Activated CD4-positive, alpha-beta T cell treated with anti-CD3 and anti-CD28 coated beads, Interleukin-2, amount 10 ng/mL, durations not matched to agents 24 days and 14 days (primary cell): ENCODE data around the gene RUNX2. TPM values are rescaled to one million over a fixed set of nuclear protein-coding genes. Genes with fewer than 3 reads are reported as not detected.
A peak's percentile ranks its signal among the peaks of the same experiment; 100 is the strongest.

Source experiments
- DNase-seq: peaks from one replicate; pipeline ENCODE4 v3.0.0; 2022
- H3K27ac Mint-ChIP-seq: one replicate; pipeline ENCODE4 v1.8.0; 2022; ENCODE audit warnings: mild to moderate bottlenecking, mixed read lengths
- H3K27me3 Mint-ChIP-seq: one replicate; pipeline ENCODE4 v1.8.0; 2022; ENCODE audit warnings: mixed read lengths
- H3K36me3 Mint-ChIP-seq: one replicate; pipeline ENCODE4 v1.8.0; 2022; ENCODE audit warnings: low read depth, mild to moderate bottlenecking, mixed read lengths
- H3K4me1 Mint-ChIP-seq: one replicate; pipeline ENCODE4 v1.8.0; 2021; ENCODE audit warnings: mixed read lengths
- H3K4me3 Mint-ChIP-seq: one replicate; pipeline ENCODE4 v1.8.0; 2022; ENCODE audit warnings: mild to moderate bottlenecking, moderate library complexity, mixed read lengths
- H3K9me3 Mint-ChIP-seq: one replicate; pipeline ENCODE4 v1.8.0; 2021; ENCODE audit warnings: mixed read lengths
- intact Hi-C: fragments of 100-400 bp; cut with micrococcal nuclease; formaldehyde crosslinking; loops from one replicate; pipeline ENCODE4 v1.15.1; 2023
- total RNA-seq: library from RNA; stranded (reverse); gene quantifications from 2 replicates; pipeline ENCODE4 v1.2.3, GENCODE V29; 2022

The RUNX2 gene
- total RNA-seq, 1 donor from 2014 or later: 17.1 TPM

DNA sequence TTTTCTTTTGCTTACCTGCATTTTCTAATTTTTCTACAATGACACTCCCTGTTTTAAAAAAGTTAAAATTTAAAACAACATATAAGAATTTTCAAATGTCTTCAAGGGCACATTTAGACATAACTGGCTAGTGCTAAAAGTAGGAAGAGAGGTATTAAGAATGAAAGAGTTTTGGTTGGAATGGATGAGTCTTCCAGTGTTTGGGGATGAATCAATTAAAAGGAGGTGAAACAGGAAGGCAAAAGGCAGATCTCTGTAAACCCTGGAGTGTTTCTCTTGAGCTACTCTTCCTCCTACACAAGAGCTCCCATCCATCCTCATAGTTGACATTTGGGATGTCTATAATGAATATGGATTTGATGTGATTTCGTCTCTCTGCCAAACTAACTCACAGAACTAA, 288.1 kb downstream of the RUNX2 start:
- Mint-ChIP-seq H3K27ac (no peak overlapping the region), H3K36me3 (peaks cover 9% of the 10 kb centered on the region), H3K4me3 (no peak overlapping the region), H3K4me1 (peaks cover 28% of the 10 kb centered on the region), H3K9me3 (no peaks in the 10 kb centered on the region), H3K27me3 (no peaks in the 10 kb centered on the region)
- DNase-seq: no peak
- intact Hi-C loops: no loop called here

DNA sequence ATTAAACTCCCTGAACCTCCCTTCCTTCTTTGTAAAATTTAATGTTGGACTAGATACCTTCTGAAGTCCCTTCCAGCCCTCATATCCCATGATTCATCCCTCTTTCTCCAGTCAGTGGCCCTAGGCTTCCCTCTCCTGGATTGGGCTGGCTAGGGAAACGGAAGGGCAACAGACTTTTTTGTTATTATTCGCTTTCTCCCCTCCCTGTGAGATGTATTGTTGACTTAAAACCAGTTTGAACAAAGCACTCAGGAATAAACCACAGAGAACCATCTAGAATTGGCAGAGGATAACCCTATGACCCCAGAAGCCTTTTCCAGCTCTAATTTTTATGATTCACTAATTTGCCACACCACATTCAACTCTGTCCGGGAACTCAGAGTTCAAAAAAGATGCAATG, 289.3 kb downstream of the RUNX2 start:
- peaks cover 2% of the 10 kb centered on the region for H3K9me3 Mint-ChIP-seq
- intact Hi-C loops: no loop called here
- no peak for DNase-seq
- peaks cover 9% of the 10 kb centered on the region for H3K36me3 Mint-ChIP-seq
- H3K4me3 Mint-ChIP-seq: no peak overlapping the region
- H3K27ac Mint-ChIP-seq: peak overlapping the region; percentile 66
- H3K4me1 Mint-ChIP-seq: peaks cover 28% of the 10 kb centered on the region
- no peaks in the 10 kb centered on the region for H3K27me3 Mint-ChIP-seq

DNA sequence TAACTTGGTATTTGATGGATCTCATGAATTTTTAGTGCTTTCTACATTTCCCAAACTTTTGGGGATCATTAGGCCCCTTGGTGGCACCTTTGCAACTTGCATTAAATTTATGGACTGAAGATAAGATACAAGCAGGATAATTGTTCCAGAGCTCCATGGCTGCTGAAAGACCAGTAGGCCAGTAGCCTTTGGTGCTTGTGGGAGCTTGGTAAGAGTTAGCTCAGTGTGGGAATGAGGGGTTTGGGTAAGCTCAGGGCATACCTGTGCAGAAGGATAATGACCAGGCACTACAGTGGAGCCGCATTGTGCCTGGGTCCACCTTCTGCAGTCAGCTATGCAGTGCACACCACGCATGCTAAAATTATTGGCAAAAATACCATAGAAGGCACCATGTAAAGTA, 290.1 kb downstream of the RUNX2 start:
- Mint-ChIP-seq H3K4me1 (peaks cover 28% of the 10 kb centered on the region), H3K4me3 (no peak overlapping the region), H3K27ac (no peak overlapping the region), H3K9me3 (peaks cover 9% of the 10 kb centered on the region), H3K36me3 (peaks cover 9% of the 10 kb centered on the region), H3K27me3 (no peaks in the 10 kb centered on the region)
- intact Hi-C loops: no loop called here
- DNase-seq: no peak

DNA sequence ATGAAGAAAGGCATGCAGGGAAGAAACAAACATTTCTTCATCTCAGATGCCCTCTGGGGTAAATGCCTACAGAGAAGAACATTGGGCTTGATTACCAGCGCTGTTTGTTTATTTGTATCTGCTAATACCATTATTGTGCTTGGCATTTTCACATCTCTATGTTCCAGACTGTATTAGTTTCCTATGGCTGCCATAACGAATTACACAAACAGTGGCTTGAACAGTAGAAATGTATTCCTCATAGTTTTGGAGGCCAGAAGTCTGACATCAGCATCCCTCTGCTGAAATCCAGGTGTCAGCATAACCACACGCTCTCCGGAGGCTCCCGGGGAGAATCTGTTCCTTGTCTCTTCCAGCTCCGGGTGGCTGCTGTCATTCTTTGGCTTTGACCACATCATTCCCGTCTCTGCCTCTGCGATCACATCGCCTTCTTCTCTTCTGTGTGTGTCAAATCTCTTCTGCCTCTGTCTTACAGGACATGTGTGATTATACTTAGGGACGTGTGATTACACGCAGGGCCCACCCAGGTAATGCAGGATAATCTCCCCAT, 291.2 kb downstream of the RUNX2 start:
- DNase-seq: no peak
- Mint-ChIP-seq H3K36me3 (peaks cover 9% of the 10 kb centered on the region), H3K4me1 (peaks cover 28% of the 10 kb centered on the region), H3K9me3 (peaks cover 12% of the 10 kb centered on the region), H3K27ac (no peak overlapping the region), H3K4me3 (no peak overlapping the region), H3K27me3 (no peaks in the 10 kb centered on the region)
- intact Hi-C loops: no loop called here

DNA sequence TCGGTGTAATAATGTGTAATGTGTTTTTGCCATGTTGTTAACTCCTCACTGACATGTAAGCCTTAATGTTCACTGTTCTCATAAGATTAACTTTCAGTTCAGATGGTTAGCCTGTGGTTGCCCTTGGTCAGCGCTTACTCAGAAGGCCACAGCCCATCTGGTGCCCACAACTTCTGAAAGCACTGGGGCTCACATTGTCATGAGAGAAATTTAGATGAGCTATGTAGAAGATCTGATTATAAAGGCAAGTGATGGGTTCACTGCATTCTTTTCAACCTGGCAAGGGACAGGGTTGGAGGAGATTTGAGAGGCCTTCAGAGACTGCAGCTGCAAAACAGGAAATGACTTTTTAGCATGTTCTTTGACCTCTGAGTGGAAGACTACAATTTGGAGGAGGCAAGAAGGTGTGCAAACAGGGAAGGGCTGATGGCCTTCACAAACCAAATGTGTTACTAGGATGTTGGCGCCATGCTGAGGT, 291.9 kb downstream of the RUNX2 start:
- H3K4me1 Mint-ChIP-seq: peaks cover 28% of the 10 kb centered on the region
- no peak for DNase-seq
- no peak overlapping the region for H3K4me3 Mint-ChIP-seq
- H3K36me3 Mint-ChIP-seq: peaks cover 9% of the 10 kb centered on the region
- intact Hi-C loops: no loop called here
- H3K9me3 Mint-ChIP-seq: peaks cover 13% of the 10 kb centered on the region
- no peaks in the 10 kb centered on the region for H3K27me3 Mint-ChIP-seq
- peak overlapping the region; percentile 48 for H3K27ac Mint-ChIP-seq

DNA sequence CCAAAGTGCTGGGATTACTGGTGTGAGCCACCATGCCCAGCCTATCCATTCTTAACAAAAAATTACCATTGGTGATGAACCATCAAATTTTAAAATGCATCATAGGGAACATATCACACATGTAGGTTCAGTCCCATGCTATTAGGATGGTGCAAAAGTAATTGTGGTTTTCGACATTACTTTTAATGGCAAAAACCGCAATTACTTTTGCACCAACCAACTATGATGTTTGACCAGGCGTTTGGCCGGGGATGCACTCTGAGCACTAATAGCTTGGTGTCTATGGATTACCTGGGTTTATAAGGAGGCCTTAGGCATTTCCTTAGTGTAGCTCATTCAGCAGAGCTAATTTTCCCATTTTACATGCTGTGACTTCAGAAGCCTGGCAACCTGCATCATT, 296.1 kb downstream of the RUNX2 start:
- H3K9me3 Mint-ChIP-seq: peaks cover 36% of the 10 kb centered on the region
- DNase-seq: no peak
- peaks cover 52% of the 10 kb centered on the region for H3K4me1 Mint-ChIP-seq
- H3K27me3 Mint-ChIP-seq: no peaks in the 10 kb centered on the region
- H3K27ac Mint-ChIP-seq: no peak overlapping the region
- H3K36me3 Mint-ChIP-seq: peaks cover 6% of the 10 kb centered on the region
- no peak overlapping the region for H3K4me3 Mint-ChIP-seq
- intact Hi-C loops: loop anchor here (2.0 kb wide), 5 partner anchors 33 to 299 kb away; no protein-coding TSS in a partner anchor

DNA sequence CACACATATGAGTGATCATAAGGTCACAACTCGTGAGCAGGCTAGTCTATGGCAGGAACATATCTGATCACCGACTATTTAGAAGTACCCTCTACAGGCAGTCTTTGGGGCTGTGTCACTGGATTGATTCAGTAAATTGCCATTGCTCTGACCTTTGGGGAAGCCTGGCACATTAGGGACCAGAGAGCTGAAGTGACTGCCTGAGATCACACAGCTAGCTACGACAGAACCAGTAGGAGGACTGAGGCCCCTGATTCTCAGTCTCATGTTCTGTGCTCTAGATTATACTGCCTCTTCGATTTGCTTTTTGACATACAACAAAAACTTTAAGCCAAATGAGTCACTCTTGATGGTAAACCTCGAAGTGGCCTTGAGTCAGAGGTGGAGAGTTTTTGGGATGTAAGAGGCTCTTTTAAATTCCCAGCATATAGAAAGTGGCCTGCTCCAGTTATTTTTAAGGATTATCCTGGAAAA, 297.1 kb downstream of the RUNX2 start:
- intact Hi-C loops: loop anchor here (2.0 to 5.0 kb wide), 6 partner anchors 34 to 298 kb away; no protein-coding TSS in a partner anchor
- Mint-ChIP-seq H3K4me1 (peaks cover 44% of the 10 kb centered on the region), H3K9me3 (peaks cover 39% of the 10 kb centered on the region), H3K4me3 (peak overlapping the region; percentile 18), H3K27ac (peak overlapping the region; percentile 82), H3K36me3 (peaks cover 1% of the 10 kb centered on the region), H3K27me3 (no peaks in the 10 kb centered on the region)
- DNase-seq: no peak

DNA sequence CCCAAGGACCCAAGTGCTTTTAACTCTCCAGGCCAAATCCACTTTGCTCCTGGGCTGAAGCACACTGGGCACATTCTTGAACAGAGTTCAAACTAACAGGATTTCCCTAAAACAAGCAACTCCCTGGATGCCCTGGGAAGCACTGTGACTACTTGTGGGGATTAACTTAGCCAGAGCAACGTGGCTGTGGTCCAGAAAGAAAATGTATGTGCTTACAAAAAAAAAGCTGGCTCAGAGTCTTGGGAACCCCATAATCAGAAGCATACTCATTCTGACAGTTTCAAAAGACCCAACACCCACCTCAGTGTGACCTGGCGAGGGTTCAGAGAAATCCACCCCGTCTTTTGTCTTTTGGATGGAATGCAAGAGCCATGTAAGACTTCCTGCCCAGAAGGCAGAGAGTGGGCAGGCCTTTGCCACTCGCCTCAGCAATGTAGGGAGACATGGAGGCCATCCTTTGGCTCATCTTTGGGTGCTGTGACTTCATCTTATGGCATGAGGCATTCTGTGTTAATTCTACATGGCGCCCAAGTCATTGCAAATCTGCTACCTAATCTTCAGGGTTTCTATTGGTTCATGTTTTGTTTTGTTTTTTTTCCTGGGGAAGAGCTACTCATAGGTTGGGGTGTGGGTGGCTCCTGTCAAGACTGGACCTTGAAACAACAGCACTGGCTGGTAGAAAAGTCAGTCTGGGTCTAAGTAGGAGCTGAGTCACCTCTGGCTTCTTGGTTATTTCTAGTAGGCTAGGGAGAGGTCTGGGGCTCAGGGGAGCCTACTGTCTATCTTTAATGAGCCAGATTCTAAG, 298.2 kb downstream of the RUNX2 start:
- H3K4me1 Mint-ChIP-seq: peaks cover 39% of the 10 kb centered on the region
- H3K27ac Mint-ChIP-seq: peak overlapping the region; percentile 82
- peaks cover 39% of the 10 kb centered on the region for H3K9me3 Mint-ChIP-seq
- no peaks in the 10 kb centered on the region for H3K36me3 Mint-ChIP-seq
- DNase-seq: no peak
- no peaks in the 10 kb centered on the region for H3K27me3 Mint-ChIP-seq
- H3K4me3 Mint-ChIP-seq: peak overlapping the region; percentile 3
- intact Hi-C loops: loop anchor here (1.0 to 5.0 kb wide), 3 partner anchors 36 to 249 kb away; partner anchors contain the start of gene SUPT3H

DNA sequence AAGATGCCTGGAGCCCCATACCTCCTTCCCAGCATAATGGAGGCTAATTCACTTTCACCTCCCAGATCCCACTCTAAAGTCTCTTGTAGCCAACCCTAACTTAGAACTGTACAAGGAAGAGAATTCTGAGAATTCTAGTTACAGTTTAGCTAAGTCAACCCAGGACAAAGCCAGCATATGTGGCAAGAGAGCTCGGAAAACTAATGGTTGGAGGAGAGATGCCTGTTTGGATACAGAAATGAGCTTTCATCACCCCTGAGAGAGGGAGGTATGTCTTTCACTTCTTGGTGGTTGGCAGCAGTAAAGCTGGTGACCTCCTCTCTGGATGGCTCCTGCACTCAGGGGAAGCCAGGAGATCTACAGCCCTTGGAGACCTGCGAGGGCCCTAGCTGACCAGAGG, 302.2 kb downstream of the RUNX2 start:
- intact Hi-C loops: no loop called here
- Mint-ChIP-seq H3K4me3 (no peak overlapping the region), H3K4me1 (peaks cover 31% of the 10 kb centered on the region), H3K27ac (no peak overlapping the region), H3K36me3 (no peaks in the 10 kb centered on the region), H3K9me3 (peaks cover 24% of the 10 kb centered on the region), H3K27me3 (no peaks in the 10 kb centered on the region)
- DNase-seq: no peak

DNA sequence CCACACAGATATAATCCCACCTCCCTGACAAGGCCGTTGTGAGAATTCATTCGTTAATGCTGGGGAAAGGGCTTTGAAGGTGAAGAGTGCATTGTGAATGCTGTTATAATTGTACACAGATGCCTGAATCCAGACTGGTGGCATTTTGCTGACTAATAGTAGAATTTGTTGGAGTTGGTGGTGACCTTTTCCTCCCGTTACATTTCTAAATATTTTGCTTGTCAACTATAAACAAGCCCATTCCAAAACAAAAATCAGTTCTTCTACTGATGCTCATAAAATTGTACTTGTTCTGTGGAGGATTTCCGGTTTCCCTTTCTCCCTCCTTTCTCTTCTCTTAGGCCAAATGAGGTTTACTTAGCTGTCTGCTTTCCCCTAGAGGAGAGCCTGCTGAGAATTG, 302.7 kb downstream of the RUNX2 start:
- H3K36me3 Mint-ChIP-seq: no peaks in the 10 kb centered on the region

DNA sequence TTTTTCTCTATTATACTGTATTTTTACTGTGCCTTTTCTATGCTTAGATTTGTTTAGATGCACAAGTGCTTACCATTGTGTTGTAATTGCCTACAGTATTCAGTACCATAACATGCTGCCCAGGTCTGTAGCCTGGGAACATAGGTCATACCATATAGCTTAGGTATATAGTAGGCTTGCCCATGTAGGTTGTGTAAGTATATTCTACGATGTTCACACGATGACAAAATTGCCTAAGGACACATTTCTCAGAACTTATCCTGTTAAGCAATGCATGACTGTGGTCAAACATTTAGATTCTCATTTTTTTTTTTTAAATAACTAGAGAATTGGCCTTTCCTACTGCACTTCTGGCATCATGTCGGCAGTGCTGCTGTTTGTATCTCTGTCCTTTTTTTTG, 303.3 kb downstream of the RUNX2 start:
- Mint-ChIP-seq H3K4me3 (no peak overlapping the region), H3K36me3 (no peaks in the 10 kb centered on the region), H3K9me3 (peaks cover 22% of the 10 kb centered on the region), H3K27me3 (no peaks in the 10 kb centered on the region), H3K4me1 (peaks cover 21% of the 10 kb centered on the region), H3K27ac (no peak overlapping the region)
- intact Hi-C loops: no loop called here
- DNase-seq: no peak

More for the DNA sequence above, 302.7 kb downstream of the RUNX2 start:
- intact Hi-C loops: no loop called here
- H3K9me3 Mint-ChIP-seq: peaks cover 24% of the 10 kb centered on the region
- H3K4me3 Mint-ChIP-seq: no peak overlapping the region
- no peaks in the 10 kb centered on the region for H3K27me3 Mint-ChIP-seq
- no peak for DNase-seq
- H3K4me1 Mint-ChIP-seq: peaks cover 26% of the 10 kb centered on the region
- no peak overlapping the region for H3K27ac Mint-ChIP-seq

DNA sequence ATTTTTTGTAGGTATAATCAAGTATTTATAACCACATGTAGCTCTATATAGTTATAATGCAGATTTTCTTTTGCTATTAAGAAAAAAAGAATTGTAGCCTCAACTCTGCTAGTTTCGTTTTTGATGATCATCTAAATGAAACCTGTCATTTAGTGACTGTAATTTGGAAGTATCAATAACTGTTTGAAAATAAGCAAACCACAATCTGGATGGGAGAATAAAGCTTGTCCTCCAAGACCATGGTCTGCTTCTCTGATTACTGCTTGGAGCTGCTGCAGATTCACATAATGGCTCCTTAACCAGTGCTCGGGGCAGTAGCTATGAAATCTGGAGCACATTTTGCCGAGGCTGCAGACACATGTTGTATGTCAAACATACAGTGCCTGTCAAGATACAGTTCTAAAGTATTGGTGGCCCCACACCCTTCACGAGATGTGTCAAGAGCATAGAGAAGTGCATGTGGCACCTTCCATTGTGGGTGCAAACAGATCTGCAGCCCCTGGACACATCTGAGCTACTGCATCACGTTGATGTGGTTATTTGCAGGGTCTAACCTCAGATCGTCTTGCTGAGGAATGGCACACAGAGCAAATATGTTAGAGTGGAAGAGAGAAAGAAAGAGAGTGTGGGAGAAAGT, 305.3 kb downstream of the RUNX2 start:
- intact Hi-C loops: no loop called here
- Mint-ChIP-seq H3K4me3 (no peak overlapping the region), H3K9me3 (peaks cover 8% of the 10 kb centered on the region), H3K27me3 (no peaks in the 10 kb centered on the region), H3K27ac (no peak overlapping the region), H3K36me3 (no peaks in the 10 kb centered on the region), H3K4me1 (peaks cover 5% of the 10 kb centered on the region)
- no peak for DNase-seq

DNA sequence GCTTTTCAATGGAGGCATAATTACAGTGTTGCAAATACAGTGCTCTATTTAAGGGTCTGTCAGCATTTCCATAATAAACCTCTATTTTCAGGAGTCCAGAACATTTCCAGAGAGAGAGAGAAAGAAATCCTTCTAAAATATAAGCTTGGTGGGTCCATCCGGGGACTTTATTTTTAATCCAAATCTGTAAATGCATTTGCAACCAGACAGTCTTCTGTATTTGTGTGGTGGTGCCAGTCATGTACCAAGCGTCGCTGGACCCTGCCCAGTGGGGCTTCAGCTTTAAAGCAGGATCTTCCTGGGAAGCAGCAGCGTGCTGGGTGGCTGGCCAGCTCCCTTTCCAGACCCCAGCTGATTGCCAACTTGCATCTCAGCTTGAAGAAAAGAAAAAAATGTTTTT, 306.1 kb downstream of the RUNX2 start:
- H3K4me3 Mint-ChIP-seq: no peak overlapping the region
- DNase-seq: no peak
- H3K27me3 Mint-ChIP-seq: no peaks in the 10 kb centered on the region
- H3K36me3 Mint-ChIP-seq: no peaks in the 10 kb centered on the region
- H3K4me1 Mint-ChIP-seq: no peaks in the 10 kb centered on the region
- intact Hi-C loops: no loop called here
- H3K9me3 Mint-ChIP-seq: peaks cover 3% of the 10 kb centered on the region
- H3K27ac Mint-ChIP-seq: no peak overlapping the region

DNA sequence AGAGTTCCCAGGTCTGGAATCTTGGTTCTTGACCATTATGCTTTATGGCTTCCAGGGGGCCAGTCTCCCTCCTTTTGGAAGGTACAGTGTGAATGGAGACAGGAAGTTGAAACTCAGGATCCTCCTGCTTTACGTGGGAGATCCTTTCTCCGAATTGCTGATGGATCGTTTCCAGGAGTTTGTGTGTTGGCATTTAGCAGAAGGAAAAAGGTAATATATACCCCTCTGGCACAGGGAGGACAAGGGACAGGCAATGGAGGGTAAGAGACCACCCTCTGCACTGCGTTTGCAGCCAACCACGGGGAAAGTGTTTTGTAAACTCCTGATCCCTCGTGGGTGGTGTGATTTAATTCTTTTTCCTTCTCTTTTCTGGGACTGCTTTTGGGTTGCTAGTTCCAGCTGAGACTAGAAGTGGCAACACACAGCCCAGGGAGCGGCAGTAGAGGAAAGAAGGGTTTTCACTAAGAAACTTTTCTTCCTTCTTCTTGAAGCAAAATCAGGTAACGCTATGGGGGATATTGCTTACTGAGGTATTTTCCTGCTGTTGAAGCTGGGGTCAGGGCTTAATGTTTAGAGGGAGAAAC, 307.2 kb downstream of the RUNX2 start:
- H3K27ac Mint-ChIP-seq: no peak overlapping the region

More for the DNA sequence above, 307.2 kb downstream of the RUNX2 start:
- no peaks in the 10 kb centered on the region for H3K4me1 Mint-ChIP-seq
- no peaks in the 10 kb centered on the region for H3K9me3 Mint-ChIP-seq
- H3K36me3 Mint-ChIP-seq: no peaks in the 10 kb centered on the region
- H3K4me3 Mint-ChIP-seq: no peak overlapping the region
- DNase-seq: no peak
- intact Hi-C loops: no loop called here
- H3K27me3 Mint-ChIP-seq: no peaks in the 10 kb centered on the region
